Hematopoietic multipotent progenitor cell treated with erythropoietin and hydrocortisone succinate and interleukin-3 and kit ligand, for 8 days (in vitro differentiated cells): Measurements from ENCODE around the gene SH3TC1.

Experiments used
- DNase-seq: peaks from one replicate; pipeline ENCODE4 v3.0.0-alpha.2; 2015

SH3TC1 gene

GRCh38 chr4:8201321-8201781 is 2.3 kb downstream of the SH3TC1 start:
- no peak for DNase-seq

- DNase-seq, result no peak
Observed at GRCh38 chr4:8202108-8203051, 3.3 kb downstream of the SH3TC1 start.

- no peak for DNase-seq
Observed at GRCh38 chr4:8203052-8203401, 3.9 kb downstream of the SH3TC1 start.

GRCh38 chr4:8203817-8204216 is 4.7 kb downstream of the SH3TC1 start:
- no peak for DNase-seq

GRCh38 chr4:8204576-8205227 is 5.6 kb downstream of the SH3TC1 start:
- DNase-seq, result no peak

GRCh38 chr4:8205241-8205707 is 6.2 kb downstream of the SH3TC1 start:
- DNase-seq, result no peak

- no peak for DNase-seq
Observed at GRCh38 chr4:8205749-8206611, 6.9 kb downstream of the SH3TC1 start.

GRCh38 chr4:8207314-8207713 is 8.2 kb downstream of the SH3TC1 start:
- DNase-seq, result no peak

- no peak for DNase-seq
Observed at GRCh38 chr4:8208565-8208964, 9.5 kb downstream of the SH3TC1 start.

GRCh38 chr4:8209181-8209874 is 10.2 kb downstream of the SH3TC1 start:
- no peak for DNase-seq

GRCh38 chr4:8210010-8210409 is 10.9 kb downstream of the SH3TC1 start:
- DNase-seq, result no peak

GRCh38 chr4:8210616-8211015 is 11.5 kb downstream of the SH3TC1 start:
- no peak for DNase-seq

GRCh38 chr4:8211251-8211650 is 12.2 kb downstream of the SH3TC1 start:
- no peak for DNase-seq

- no peak for DNase-seq
Observed at GRCh38 chr4:8211737-8212581, 12.9 kb downstream of the SH3TC1 start.

- no peak for DNase-seq
Observed at GRCh38 chr4:8212622-8213021, 13.5 kb downstream of the SH3TC1 start.

GRCh38 chr4:8213121-8213520 is 14.0 kb downstream of the SH3TC1 start:
- DNase-seq, result no peak

GRCh38 chr4:8214136-8214535 is 15.0 kb downstream of the SH3TC1 start:
- no peak for DNase-seq

GRCh38 chr4:8215001-8215427 is 15.9 kb downstream of the SH3TC1 start:
- no peak for DNase-seq

GRCh38 chr4:8215641-8216442 is 16.8 kb downstream of the SH3TC1 start:
- DNase-seq, result no peak

GRCh38 chr4:8216443-8217245 is 17.6 kb downstream of the SH3TC1 start:
- DNase-seq, result no peak
